DND-41 (cell line): ENCODE measurements around the gene MPO.

Experiments used
- ATAC-seq: fragments of 200-7000 bp; cut with Tn5 transposase; 3 replicates; pipeline ENCODE4 v1.9.1; 2021; ENCODE audit warnings: low read depth; ENCODE audit not compliant: insufficient read depth
- DNase-seq: peaks from one replicate; pipeline ENCODE4 v3.0.0-alpha.2; 2020
- H2AFZ ChIP-seq: 2 replicates; pipeline ENCODE4 v1.6.0; 2012; ENCODE audit warnings: low read depth, low read length
- H3K27ac ChIP-seq: 2 replicates; pipeline ENCODE4 v1.5.1; 2012; ENCODE audit warnings: low read length, inconsistent platforms
- H3K27me3 ChIP-seq: fragments of 200-600 bp; sonication (generic); 2 replicates; pipeline ENCODE4 v1.6.0; 2012; ENCODE audit warnings: low read length, mild to moderate bottlenecking, inconsistent platforms; ENCODE audit not compliant: insufficient read depth, poor library complexity
- H3K36me3 ChIP-seq: 2 replicates; pipeline ENCODE4 v1.5.1; 2012; ENCODE audit warnings: low read length, inconsistent platforms; ENCODE audit not compliant: insufficient read depth
- H3K4me1 ChIP-seq: 2 replicates; pipeline ENCODE4 v1.5.1; 2012; ENCODE audit warnings: mild to moderate bottlenecking, low read length; ENCODE audit not compliant: insufficient read depth
- H3K4me2 ChIP-seq: 2 replicates; pipeline ENCODE4 v1.6.0; 2012; ENCODE audit warnings: mild to moderate bottlenecking, moderate library complexity, low read length, inconsistent platforms; ENCODE audit not compliant: insufficient read depth
- H3K4me3 ChIP-seq, 2 experiments: fragments of 200-600 bp in 1 of 2; shearing (Covaris generic) in 1 of 2; 2 replicates each; pipeline ENCODE4 v1.5.1; 2012 to 2016; ENCODE audit warnings: inconsistent platforms in 2 of 2, low read length in 2 of 2, mild to moderate bottlenecking in 2 of 2, low read depth in 1 of 2, moderate library complexity in 1 of 2
- H3K79me2 ChIP-seq: 2 replicates; pipeline ENCODE4 v1.6.0; 2012; ENCODE audit warnings: low read length, inconsistent platforms; ENCODE audit not compliant: insufficient read depth
- H3K9ac ChIP-seq: 2 replicates; pipeline ENCODE4 v1.6.0; 2012; ENCODE audit warnings: low read depth, mild to moderate bottlenecking, inconsistent platforms, low read length, moderate library complexity
- H3K9me3 ChIP-seq: 2 replicates; pipeline ENCODE4 v1.5.1; 2012; ENCODE audit warnings: low read length, moderate library complexity, mild to moderate bottlenecking, inconsistent platforms; ENCODE audit not compliant: insufficient read depth, severe bottlenecking
- H4K20me1 ChIP-seq: 2 replicates; pipeline ENCODE4 v1.6.0; 2012; ENCODE audit warnings: low read length; ENCODE audit not compliant: insufficient read depth
- CTCF ChIP-seq: IDR thresholded peaks from 2 replicates; pipeline ENCODE4 v1.5.1; 2012; ENCODE audit warnings: borderline replicate concordance, low read length, moderate library complexity, mild to moderate bottlenecking; ENCODE audit not compliant: poor library complexity, severe bottlenecking; ENCODE audit errors: extremely low read depth
- EZH2 ChIP-seq: IDR thresholded peaks from 3 replicates; pipeline ENCODE4 v1.6.1; 2012; ENCODE audit warnings: borderline replicate concordance, low read depth, mild to moderate bottlenecking, moderate library complexity, low read length, inconsistent platforms; ENCODE audit not compliant: severe bottlenecking

MPO gene

GRCh38 chr17:58245428-58246103, 35.2 kb downstream of the MPO start:
- no peak for ATAC-seq
- Histone ChIP-seq H3K4me2 (no peak overlapping the region), H3K9me3 (no peaks in the 10 kb centered on the region), H3K79me2 (no peaks in the 10 kb centered on the region), H4K20me1 (no peaks in the 10 kb centered on the region; the same call in 1 of the 2 replicates), H2AFZ (no peak overlapping the region), H3K27me3 (peaks cover 39% of the 10 kb centered on the region), H3K9ac (no peak overlapping the region), H3K27ac (no peak overlapping the region), H3K36me3 (no peaks in the 10 kb centered on the region), H3K4me1 (no peaks in the 10 kb centered on the region), H3K4me3 (no peak overlapping the region)
- DNase-seq: no peak
- no peak for TF ChIP-seq EZH2
- no peak for TF ChIP-seq CTCF

- ATAC-seq: no peak
- H2AFZ ChIP-seq: no peak overlapping the region
- H3K27ac ChIP-seq: no peak overlapping the region
- H3K36me3 ChIP-seq: no peaks in the 10 kb centered on the region
- peaks cover 45% of the 10 kb centered on the region for H3K27me3 ChIP-seq
- no peak overlapping the region for H3K9ac ChIP-seq
- TF ChIP-seq CTCF: no peak
- TF ChIP-seq EZH2: no peak
- no peak overlapping the region for H3K4me3 ChIP-seq
- no peaks in the 10 kb centered on the region for H3K9me3 ChIP-seq
- no peak overlapping the region for H3K4me2 ChIP-seq
- H3K4me1 ChIP-seq: no peaks in the 10 kb centered on the region
- no peaks in the 10 kb centered on the region for H3K79me2 ChIP-seq
- H4K20me1 ChIP-seq: no peaks in the 10 kb centered on the region
- DNase-seq: no peak
Observed at GRCh38 chr17:58244963-58245362, 35.8 kb downstream of the MPO start.

GRCh38 chr17:58242171-58242784, 38.5 kb downstream of the MPO start:
- DNase-seq: no peak
- H3K27me3 ChIP-seq: peaks cover 58% of the 10 kb centered on the region

More at GRCh38 chr17:58242171-58242784, 38.5 kb downstream of the MPO start:
- Histone ChIP-seq H3K79me2 (no peaks in the 10 kb centered on the region), H3K36me3 (no peaks in the 10 kb centered on the region), H4K20me1 (no peaks in the 10 kb centered on the region), H3K4me1 (no peaks in the 10 kb centered on the region), H2AFZ (no peak overlapping the region), H3K4me2 (no peak overlapping the region), H3K9ac (no peak overlapping the region), H3K4me3 (no peak overlapping the region), H3K27ac (no peak overlapping the region), H3K9me3 (no peaks in the 10 kb centered on the region)
- no peak for ATAC-seq
- TF ChIP-seq CTCF: no peak
- no peak for TF ChIP-seq EZH2
